Uterus (tissue), 2 donors: ENCODE data around the gene DMXL2.

Experiments used
- CTCF ChIP-seq, 4 experiments: fragments of 200-600 bp in 2 of 4; fragments of 450-650 bp in 2 of 4; sonication (generic) in 2 of 4; IDR thresholded peaks; one replicate each; pipeline ENCODE4 v1.5.1; 2016 to 2019; ENCODE audit warnings: antibody characterized with exemption in 4 of 4, mild to moderate bottlenecking in 2 of 4, moderate library complexity in 1 of 4
- POLR2A ChIP-seq, 2 donors: fragments of 450-650 bp; IDR thresholded peaks; one replicate each; pipeline ENCODE4 v1.6.1; 2016; ENCODE audit warnings: antibody characterized with exemption in 2 of 2, mild to moderate bottlenecking in 1 of 2, moderate library complexity in 1 of 2

GRCh38 chr15:51588966-51589365 lies 33.6 kb downstream of the DMXL2 start:
- no peak for TF ChIP-seq CTCF (IDR thresholded peaks at IDR 0.05)
- no peak for TF ChIP-seq POLR2A (IDR thresholded peaks at IDR 0.05)
